Measurements from ENCODE around the gene SETD5. TPM values are rescaled to one million over a fixed set of nuclear protein-coding genes. Genes with fewer than 3 reads are reported as not detected.
A peak's percentile ranks its signal among the peaks of the same experiment; 100 is the strongest.

Gene SETD5
- total and polyA plus RNA-seq, 11 donors = 28.2 to 84.2 (median 47.6) TPM

DNA sequence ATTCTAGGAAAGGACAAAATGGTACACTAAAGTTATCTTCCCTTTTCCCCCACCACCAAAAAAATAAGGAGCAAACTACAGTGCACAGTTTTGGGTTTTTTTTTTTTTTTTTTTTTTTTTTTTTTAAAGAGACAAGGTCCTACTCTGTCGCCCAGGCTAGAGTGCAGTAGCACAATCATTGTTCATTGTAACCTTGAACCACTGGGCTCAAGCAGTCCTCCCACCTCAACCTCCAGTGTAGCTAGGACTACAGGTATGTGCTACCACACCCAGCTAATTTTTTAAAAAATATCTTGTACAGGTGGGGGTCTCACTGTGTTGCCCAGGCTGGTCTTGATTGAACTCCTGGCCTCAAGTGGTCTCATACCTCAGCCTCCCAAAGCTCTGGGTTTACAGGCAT, 14.9 kb downstream of the SETD5 start:
- peak overlapping the region in 1 of 12 donors; percentile 8 for H3K27ac ChIP-seq
- intact Hi-C loops (cut with DNase I) = no loop called here
- no peak overlapping the region for H3K4me3 ChIP-seq
- no peaks in the 10 kb centered on the region for H3K27me3 ChIP-seq
- H3K36me3 ChIP-seq = peaks cover 0 to 13% (median 0%) of the 10 kb centered on the region in 9 donors
- peaks cover 0 to 98% (median 74%) of the 10 kb centered on the region in 12 donors for H3K4me1 ChIP-seq
- H3K9me3 ChIP-seq = peaks cover 0 to 5% (median 0%) of the 10 kb centered on the region in 12 donors
- ATAC-seq = no peak
- WGBS, 4 donors = 68 to 80% (median 73%) methylated on average over 1 of the region's 1 CpG
- no peak for DNase-seq
- TF ChIP-seq, protein P1, sequence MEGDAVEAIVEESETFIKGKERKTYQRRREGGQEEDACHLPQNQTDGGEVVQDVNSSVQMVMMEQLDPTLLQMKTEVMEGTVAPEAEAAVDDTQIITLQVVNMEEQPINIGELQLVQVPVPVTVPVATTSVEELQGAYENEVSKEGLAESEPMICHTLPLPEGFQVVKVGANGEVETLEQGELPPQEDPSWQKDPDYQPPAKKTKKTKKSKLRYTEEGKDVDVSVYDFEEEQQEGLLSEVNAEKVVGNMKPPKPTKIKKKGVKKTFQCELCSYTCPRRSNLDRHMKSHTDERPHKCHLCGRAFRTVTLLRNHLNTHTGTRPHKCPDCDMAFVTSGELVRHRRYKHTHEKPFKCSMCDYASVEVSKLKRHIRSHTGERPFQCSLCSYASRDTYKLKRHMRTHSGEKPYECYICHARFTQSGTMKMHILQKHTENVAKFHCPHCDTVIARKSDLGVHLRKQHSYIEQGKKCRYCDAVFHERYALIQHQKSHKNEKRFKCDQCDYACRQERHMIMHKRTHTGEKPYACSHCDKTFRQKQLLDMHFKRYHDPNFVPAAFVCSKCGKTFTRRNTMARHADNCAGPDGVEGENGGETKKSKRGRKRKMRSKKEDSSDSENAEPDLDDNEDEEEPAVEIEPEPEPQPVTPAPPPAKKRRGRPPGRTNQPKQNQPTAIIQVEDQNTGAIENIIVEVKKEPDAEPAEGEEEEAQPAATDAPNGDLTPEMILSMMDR (IDR thresholded peaks at IDR 0.05) = no peak
- no peak for TF ChIP-seq POLR2A (IDR thresholded peaks at IDR 0.05)

DNA sequence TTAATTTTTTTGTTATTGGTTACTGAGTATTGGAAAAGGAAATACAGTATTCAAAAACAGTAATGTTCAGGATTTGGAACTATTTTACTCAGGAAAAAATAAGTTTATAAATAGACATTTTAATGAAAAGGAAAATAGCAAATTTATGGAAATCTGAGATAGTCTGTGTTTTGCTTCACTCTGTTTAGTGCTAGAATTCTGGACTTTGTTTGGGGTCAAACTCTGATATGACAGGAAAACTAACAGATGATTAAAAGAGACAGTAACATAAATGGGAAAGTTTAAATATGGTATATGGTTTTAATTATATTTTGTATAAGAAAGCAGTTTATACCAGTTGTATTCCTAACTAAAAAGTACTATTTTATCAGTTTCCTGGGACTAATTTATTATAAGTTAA, 17.4 kb downstream of the SETD5 start:
- peaks cover 0 to 1% (median 0%) of the 10 kb centered on the region in 12 donors for H3K9me3 ChIP-seq
- no peak overlapping the region for H3K27ac ChIP-seq
- TF ChIP-seq, protein P1 (IDR thresholded peaks at IDR 0.05) = no peak
- no peak for TF ChIP-seq POLR2A (IDR thresholded peaks at IDR 0.05)
- H3K27me3 ChIP-seq = no peaks in the 10 kb centered on the region
- H3K4me1 ChIP-seq = peaks cover 0 to 81% (median 58%) of the 10 kb centered on the region in 12 donors
- H3K4me3 ChIP-seq = no peak overlapping the region
- DNase-seq = no peak
- peaks cover 0 to 9% (median 0%) of the 10 kb centered on the region in 9 donors for H3K36me3 ChIP-seq
- intact Hi-C loops (cut with DNase I) = no loop called here
- ATAC-seq = no peak

DNA sequence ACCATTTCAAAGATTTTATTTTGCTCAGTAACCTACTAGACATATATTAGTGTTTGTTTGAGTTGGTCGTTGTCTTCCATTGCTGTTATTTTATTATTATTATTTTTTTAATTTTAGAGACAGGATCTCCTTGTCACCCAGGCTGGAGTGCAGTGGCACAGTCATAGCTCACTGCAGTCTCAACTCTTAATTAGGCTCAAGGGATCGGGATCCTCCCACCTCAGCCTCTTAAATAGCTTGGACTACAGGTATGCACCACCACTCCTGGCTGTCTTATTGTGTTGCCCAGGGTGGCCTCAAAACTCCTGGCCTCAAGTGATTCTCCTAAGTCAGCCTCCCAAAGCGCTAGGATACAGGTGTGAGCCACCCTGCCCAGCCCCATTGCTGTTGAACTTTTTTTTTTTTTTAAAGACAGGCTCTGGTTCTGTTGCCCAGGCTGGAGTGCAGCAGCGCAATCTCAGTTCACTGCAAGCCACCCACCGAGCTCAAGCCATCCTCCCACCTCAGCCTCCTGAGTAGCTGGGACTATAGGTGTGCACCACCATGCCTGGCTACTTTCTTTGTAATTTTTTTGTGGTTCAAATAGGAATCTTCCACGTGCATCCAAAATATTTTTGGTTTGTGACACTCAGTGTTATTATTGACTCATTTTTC, 18.2 kb downstream of the SETD5 start:
- ATAC-seq (peak in 3 of 4 donors; percentile 6 to 39 (median 10)), DNase-seq (no peak)
- H3K36me3 ChIP-seq = peaks cover 0 to 9% (median 0%) of the 10 kb centered on the region in 9 donors
- H3K27me3 ChIP-seq = no peaks in the 10 kb centered on the region
- H3K4me3 ChIP-seq = no peak overlapping the region
- no peak for TF ChIP-seq POLR2A (IDR thresholded peaks at IDR 0.05)
- TF ChIP-seq, protein P1 (IDR thresholded peaks at IDR 0.05) = no peak
- intact Hi-C loops (cut with DNase I) = no loop called here
- H3K9me3 ChIP-seq = no peaks in the 10 kb centered on the region
- peak overlapping the region in 3 of 12 donors; percentile 17 to 39 (median 22) for H3K27ac ChIP-seq
- H3K4me1 ChIP-seq = peaks cover 1 to 81% (median 62%) of the 10 kb centered on the region in 12 donors
- WGBS, 4 donors = 79 to 85% (median 82%) methylated on average over 6 of the region's 6 CpGs

DNA sequence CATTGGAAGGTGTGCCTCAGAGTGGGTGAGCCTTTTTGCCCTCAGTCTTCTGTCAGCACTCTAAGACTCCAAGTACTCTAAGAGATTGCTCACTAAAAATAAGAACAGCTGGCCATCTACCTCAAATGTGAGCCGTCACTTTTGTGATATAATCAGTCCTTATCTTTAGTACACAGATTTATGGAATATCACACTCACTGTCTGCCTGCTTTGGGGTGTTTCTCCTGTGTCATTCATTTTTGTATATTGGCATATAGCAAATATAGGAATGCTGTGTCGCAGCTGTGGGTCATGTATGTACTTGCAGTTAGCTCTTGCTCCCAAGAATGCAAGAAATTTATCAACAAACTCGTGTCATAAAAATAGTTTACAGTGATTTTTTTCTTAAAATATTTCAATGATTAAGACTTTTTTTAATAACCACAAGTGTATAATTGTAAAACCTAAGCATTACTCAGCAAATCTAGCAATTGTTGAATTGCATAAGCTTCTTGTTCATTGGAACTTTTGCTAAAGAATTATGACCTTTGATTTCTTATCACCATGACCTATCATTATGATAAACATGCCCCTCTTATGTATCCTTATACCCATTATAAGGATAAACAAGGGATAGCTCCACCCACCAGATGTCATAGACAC, 18.8 kb downstream of the SETD5 start:
- peak overlapping the region in 5 of 12 donors; percentile 11 to 30 (median 20) for H3K27ac ChIP-seq
- peaks cover 6 to 81% (median 62%) of the 10 kb centered on the region in 12 donors for H3K4me1 ChIP-seq
- H3K36me3 ChIP-seq = peaks cover 0 to 9% (median 0%) of the 10 kb centered on the region in 9 donors
- H3K4me3 ChIP-seq = no peak overlapping the region
- DNase-seq = no peak
- 47 to 55% (median 52%) methylated on average over 3 of the region's 3 CpGs for WGBS, 4 donors
- TF ChIP-seq, protein P1 (IDR thresholded peaks at IDR 0.05) = no peak
- no peak for TF ChIP-seq POLR2A (IDR thresholded peaks at IDR 0.05)
- ATAC-seq = peak in 3 of 4 donors; percentile 38 to 81 (median 53)
- no peaks in the 10 kb centered on the region for H3K27me3 ChIP-seq
- H3K9me3 ChIP-seq = no peaks in the 10 kb centered on the region
- intact Hi-C loops (cut with DNase I) = no loop called here
